Stomach (tissue), 4 donors: ENCODE data around the gene PRRT2.
"Not testable (repeated sequence)": the region's sequence is repeated elsewhere in the genome, so short reads cannot be mapped to it uniquely, and the experiment has no call there.

ENCODE experiments used
- CTCF ChIP-seq, 7 experiments: fragments of 450-650 bp in 4 of 7; fragments of 200-600 bp in 3 of 7; sonication (generic) in 3 of 7; IDR thresholded peaks; one replicate each; pipeline ENCODE4 v1.5.1; 2016 to 2019; ENCODE audit warnings: antibody characterized with exemption in 7 of 7, control low read depth in 2 of 7, mild to moderate bottlenecking in 1 of 7
- EP300 ChIP-seq: sonication (generic); formaldehyde crosslinking; IDR thresholded peaks from one replicate; pipeline ENCODE4 v1.6.1; 2017; ENCODE audit warnings: antibody characterized with exemption
- POLR2A ChIP-seq, 4 donors: fragments of 450-650 bp; IDR thresholded peaks; one replicate each; pipeline ENCODE4 v1.6.1; 2016; ENCODE audit warnings: antibody characterized with exemption in 4 of 4, control low read depth in 2 of 4, mild to moderate bottlenecking in 1 of 4, moderate library complexity in 1 of 4
- POLR2AphosphoS5 ChIP-seq, 3 donors: sonication (generic); formaldehyde crosslinking; IDR thresholded peaks; one replicate each; pipeline ENCODE4 v1.6.1; 2016; ENCODE audit warnings: antibody characterized with exemption in 3 of 3

DNA sequence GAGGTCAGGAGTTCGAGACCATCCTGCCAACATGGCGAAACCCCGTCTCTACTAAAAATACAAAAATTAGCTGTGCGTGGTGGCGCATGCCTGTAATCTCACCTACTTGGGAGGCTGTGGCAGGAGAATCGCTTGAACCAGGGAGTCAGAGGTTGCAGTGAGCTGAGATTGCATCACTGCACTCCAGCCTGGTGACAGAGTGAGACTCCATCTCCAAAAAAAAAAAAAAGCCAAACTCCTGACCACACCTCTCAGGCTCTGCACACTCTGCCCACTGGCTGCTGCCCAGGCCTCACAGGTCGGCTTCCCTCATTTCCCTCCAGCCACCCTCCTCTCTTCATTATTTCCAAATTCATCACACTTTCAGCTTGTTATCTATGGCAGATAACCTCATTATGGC lies 39.7 kb upstream of the PRRT2 start:
- not testable (repeated sequence) for TF ChIP-seq POLR2A (IDR thresholded peaks at IDR 0.05); CTCF (IDR thresholded peaks at IDR 0.05); POLR2AphosphoS5 (IDR thresholded peaks at IDR 0.05); EP300
